Stimulated activated CD8-positive, alpha-beta memory T cell treated with anti-CD3 and anti-CD28 coated beads, Interleukin-12 subunit alpha, Interleukin-12 subunit beta, amount 100 ng/mL, for 4 hours (primary cell): Measurements from ENCODE around the gene ARHGAP15.

Source experiments
- DNase-seq: peaks from one replicate; pipeline ENCODE4 v3.0.0-alpha.2; 2020; ENCODE audit warnings: low read depth

Gene ARHGAP15

GRCh38 chr2:143171817-143172216, 42.6 kb downstream of the ARHGAP15 start:
- DNase-seq: no peak

GRCh38 chr2:143175438-143175837, 46.2 kb downstream of the ARHGAP15 start:
- no peak for DNase-seq

- DNase-seq: no peak
Measured at GRCh38 chr2:143176606-143177005, 47.4 kb downstream of the ARHGAP15 start.

GRCh38 chr2:143177096-143177786, 48.0 kb downstream of the ARHGAP15 start:
- DNase-seq: no peak

- no peak for DNase-seq
Measured at GRCh38 chr2:143181494-143181893, 52.3 kb downstream of the ARHGAP15 start.

GRCh38 chr2:143182649-143183048, 53.4 kb downstream of the ARHGAP15 start:
- DNase-seq: no peak

- no peak for DNase-seq
Measured at GRCh38 chr2:143183804-143184463, 54.7 kb downstream of the ARHGAP15 start.

- no peak for DNase-seq
Measured at GRCh38 chr2:143186876-143187275, 57.7 kb downstream of the ARHGAP15 start.

- DNase-seq: no peak
Measured at GRCh38 chr2:143190431-143190830, 61.2 kb downstream of the ARHGAP15 start.

- no peak for DNase-seq
Measured at GRCh38 chr2:143192106-143192505, 62.9 kb downstream of the ARHGAP15 start.

- DNase-seq: no peak
Measured at GRCh38 chr2:143192716-143193115, 63.5 kb downstream of the ARHGAP15 start.

- no peak for DNase-seq
Measured at GRCh38 chr2:143193121-143193520, 63.9 kb downstream of the ARHGAP15 start.

GRCh38 chr2:143195511-143195910, 66.3 kb downstream of the ARHGAP15 start:
- no peak for DNase-seq

GRCh38 chr2:143204062-143204461, 74.8 kb downstream of the ARHGAP15 start:
- DNase-seq: no peak

- no peak for DNase-seq
Measured at GRCh38 chr2:143205106-143205764, 76.0 kb downstream of the ARHGAP15 start.

GRCh38 chr2:143209570-143210445, 80.6 kb downstream of the ARHGAP15 start:
- no peak for DNase-seq

GRCh38 chr2:143210446-143210819, 81.2 kb downstream of the ARHGAP15 start:
- DNase-seq: no peak

- no peak for DNase-seq
Measured at GRCh38 chr2:143217512-143218115, 88.4 kb downstream of the ARHGAP15 start.

GRCh38 chr2:143218621-143219020, 89.4 kb downstream of the ARHGAP15 start:
- DNase-seq: no peak

- no peak for DNase-seq
Measured at GRCh38 chr2:143219266-143219665, 90.0 kb downstream of the ARHGAP15 start.

GRCh38 chr2:143223556-143223955, 94.3 kb downstream of the ARHGAP15 start:
- no peak for DNase-seq

GRCh38 chr2:143225931-143226330, 96.7 kb downstream of the ARHGAP15 start:
- no peak for DNase-seq
